Measurements from ENCODE around the gene PJA1.
A peak's percentile ranks its signal among the peaks of the same experiment; 100 is the strongest.

The PJA1 gene
- 15.1 to 46.0 (median 31.7) reads per million in 18 experiments for total RNA-seq

GRCh38 chrX:69165087-69165651, at the start of gene PJA1:
Gene PJA1 (minus strand): TSS chrX:69165453. CDS start chrX:69163073, 2,380 bp downstream.
- peak; percentile 64 to 80 for DNase-seq

- DNase-seq, result no peak
These were observed 49.2 kb upstream of the PJA1 start for GRCh38 chrX:69214463-69214862.

- no peak for DNase-seq
These were observed 46.4 kb upstream of the PJA1 start for GRCh38 chrX:69211701-69212100.

- no peak for DNase-seq
These were observed 45.3 kb upstream of the PJA1 start for GRCh38 chrX:69210581-69210980.

GRCh38 chrX:69207216-69207615, 42.0 kb upstream of the PJA1 start:
- DNase-seq, result no peak

GRCh38 chrX:69203638-69204037, 38.4 kb upstream of the PJA1 start:
- no peak for DNase-seq

GRCh38 chrX:69197690-69198089, 32.4 kb upstream of the PJA1 start:
- DNase-seq, result no peak

- DNase-seq, result no peak
These were observed 31.4 kb upstream of the PJA1 start for GRCh38 chrX:69196666-69197065.

- no peak for DNase-seq
These were observed 30.6 kb upstream of the PJA1 start for GRCh38 chrX:69195810-69196209.

GRCh38 chrX:69195192-69195591, 29.9 kb upstream of the PJA1 start:
- DNase-seq, result no peak

GRCh38 chrX:69192603-69193002, 27.4 kb upstream of the PJA1 start:
- no peak for DNase-seq

GRCh38 chrX:69189576-69190371, 24.5 kb upstream of the PJA1 start:
- DNase-seq, result no peak

- no peak for DNase-seq
These were observed 21.4 kb upstream of the PJA1 start for GRCh38 chrX:69186651-69187050.

GRCh38 chrX:69185886-69186285, 20.6 kb upstream of the PJA1 start:
- no peak for DNase-seq

- peak in 1 of 2 donors; percentile 7 for DNase-seq
These were observed 19.9 kb upstream of the PJA1 start for GRCh38 chrX:69185141-69185540.

- no peak for DNase-seq
These were observed 17.6 kb upstream of the PJA1 start for GRCh38 chrX:69182818-69183380.

- no peak for DNase-seq
These were observed 14.2 kb upstream of the PJA1 start for GRCh38 chrX:69179380-69179911.

- no peak for DNase-seq
These were observed 13.3 kb upstream of the PJA1 start for GRCh38 chrX:69178592-69178991.

- DNase-seq, result no peak
These were observed 12.4 kb upstream of the PJA1 start for GRCh38 chrX:69177511-69178162.

GRCh38 chrX:69176053-69176452, 10.8 kb upstream of the PJA1 start:
- no peak for DNase-seq

- DNase-seq, result no peak
These were observed 8.7 kb upstream of the PJA1 start for GRCh38 chrX:69173906-69174305.

- DNase-seq, result no peak
These were observed 7.7 kb upstream of the PJA1 start for GRCh38 chrX:69172937-69173336.

GRCh38 chrX:69170319-69170718, 5.1 kb upstream of the PJA1 start:
- no peak for DNase-seq
